ENCODE data around the gene SORCS2. TPM values are rescaled to one million over a fixed set of nuclear protein-coding genes. Genes with fewer than 3 reads are reported as not detected.

The SORCS2 gene
- total and polyA plus RNA-seq, 2 donors (not counting 1 experiment from before 2014, with no cell fraction given) = not detected

GRCh38 chr4:7641712-7642111 lies 449.4 kb downstream of the SORCS2 start:
- TF ChIP-seq EZH2 (IDR thresholded peaks at IDR 0.05; ENCODE audit: borderline replicate concordance, insufficient read depth, low read depth, low read length, poor library complexity, severe bottlenecking) = no peak
- TF ChIP-seq CTCF (IDR thresholded peaks at IDR 0.05) = no peak
- ATAC-seq (ENCODE audit: low read depth) (no peak), DNase-seq (no peak)
- H3K4me1 Mint-ChIP-seq = no peaks in the 10 kb centered on the region
- Histone ChIP-seq H3K79me2 (ENCODE audit: control insufficient read depth, insufficient read depth, low read length) (no peaks in the 10 kb centered on the region), H3K4me1 (ENCODE audit: control insufficient read depth in 2 of 2, insufficient read depth in 2 of 2, low read length in 2 of 2) (no peaks in the 10 kb centered on the region), H3K27me3 (replicated peaks in 1 of 4; ENCODE audit: control extremely low read depth in 1 of 4, control insufficient read depth in 3 of 4, insufficient read depth in 4 of 4, low read length in 3 of 4) (no peaks in the 10 kb centered on the region), H2AFZ (ENCODE audit: insufficient read depth, low read depth, low read length, poor library complexity, severe bottlenecking) (no peak overlapping the region), H3K4me3 (ENCODE audit: control extremely low read depth in 1 of 5, extremely low read depth in 1 of 5, insufficient read depth in 1 of 5, low read depth in 2 of 5, low read length in 4 of 5) (no peak overlapping the region), H4K20me1 (ENCODE audit: control insufficient read depth, insufficient read depth, low read length, poor library complexity, severe bottlenecking) (no peaks in the 10 kb centered on the region), H3K9ac (ENCODE audit: low read length) (no peak overlapping the region), H3K4me2 (replicated peaks; ENCODE audit: low read depth, low read length, poor library complexity, severe bottlenecking) (no peak overlapping the region), H3K27ac (ENCODE audit: low read length in 2 of 2) (no peak overlapping the region), H3K36me3 (replicated peaks in 1 of 2; ENCODE audit: control extremely low read depth in 1 of 2, control insufficient read depth in 1 of 2, extremely low read depth in 1 of 2, insufficient read depth in 2 of 2, low read length in 1 of 2) (no peaks in the 10 kb centered on the region), H3K9me3 (ENCODE audit: control extremely low read depth in 1 of 3, control insufficient read depth in 2 of 3, insufficient read depth in 1 of 3, low read length in 2 of 3) (peaks cover 0 to 41% (median 0%) of the 10 kb centered on the region in 3 donors)
- H3K27ac Mint-ChIP-seq = no peak overlapping the region
- no peaks in the 10 kb centered on the region for H3K9me3 Mint-ChIP-seq (ENCODE audit: insufficient read depth)
- no peak overlapping the region for H3K4me3 Mint-ChIP-seq
- ChIA-PET POLR2A (no interaction called here), CTCF (interaction anchor here (0.6 kb wide), 1 partner anchor 233 kb away, joined by 3 read pairs; no protein-coding TSS in a partner anchor)
- intact Hi-C loops (cut with micrococcal nuclease) = no loop called here
- peaks cover 3% of the 10 kb centered on the region for H3K27me3 Mint-ChIP-seq

GRCh38 chr4:7642741-7643458 lies 450.6 kb downstream of the SORCS2 start:
- Histone ChIP-seq H2AFZ (ENCODE audit: insufficient read depth, low read depth, low read length, poor library complexity, severe bottlenecking) (no peak overlapping the region), H4K20me1 (ENCODE audit: control insufficient read depth, insufficient read depth, low read length, poor library complexity, severe bottlenecking) (no peaks in the 10 kb centered on the region), H3K79me2 (ENCODE audit: control insufficient read depth, insufficient read depth, low read length) (no peaks in the 10 kb centered on the region), H3K4me3 (ENCODE audit: control extremely low read depth in 1 of 5, extremely low read depth in 1 of 5, insufficient read depth in 1 of 5, low read depth in 2 of 5, low read length in 4 of 5) (no peak overlapping the region), H3K4me2 (replicated peaks; ENCODE audit: low read depth, low read length, poor library complexity, severe bottlenecking) (no peak overlapping the region), H3K36me3 (replicated peaks in 1 of 2; ENCODE audit: control extremely low read depth in 1 of 2, control insufficient read depth in 1 of 2, extremely low read depth in 1 of 2, insufficient read depth in 2 of 2, low read length in 1 of 2) (no peaks in the 10 kb centered on the region), H3K27ac (ENCODE audit: low read length in 2 of 2) (no peak overlapping the region), H3K9me3 (ENCODE audit: control extremely low read depth in 1 of 3, control insufficient read depth in 2 of 3, insufficient read depth in 1 of 3, low read length in 2 of 3) (peaks cover 0 to 40% (median 0%) of the 10 kb centered on the region in 3 donors), H3K27me3 (replicated peaks in 1 of 4; ENCODE audit: control extremely low read depth in 1 of 4, control insufficient read depth in 3 of 4, insufficient read depth in 4 of 4, low read length in 3 of 4) (no peaks in the 10 kb centered on the region), H3K4me1 (ENCODE audit: control insufficient read depth in 2 of 2, insufficient read depth in 2 of 2, low read length in 2 of 2) (no peaks in the 10 kb centered on the region), H3K9ac (ENCODE audit: low read length) (no peak overlapping the region)
- no peak for DNase-seq
- Mint-ChIP-seq H3K4me1 (no peaks in the 10 kb centered on the region), H3K4me3 (no peak overlapping the region), H3K27me3 (peaks cover 3% of the 10 kb centered on the region), H3K27ac (no peak overlapping the region), H3K9me3 (ENCODE audit: insufficient read depth) (no peaks in the 10 kb centered on the region)
- CTCF ChIA-PET = no interaction called here
- ATAC-seq (ENCODE audit: low read depth) = no peak
- 73% methylated on average over 9 of the region's 9 CpGs for WGBS (ENCODE audit: insufficient coverage)
- POLR2A ChIA-PET = no interaction called here
- intact Hi-C loops (cut with micrococcal nuclease) = no loop called here
- TF ChIP-seq CTCF (IDR thresholded peaks at IDR 0.05) (no peak), EZH2 (IDR thresholded peaks at IDR 0.05; ENCODE audit: borderline replicate concordance, insufficient read depth, low read depth, low read length, poor library complexity, severe bottlenecking) (no peak)
